SU-DHL-6 (cell line): ENCODE results near the gene COL18A1.

Source experiments
- H2AFZ ChIP-seq: fragments of 200-600 bp; sonication (generic); 2 replicates; pipeline ENCODE4 v1.6.1; 2014; ENCODE audit warnings: low read depth, mild to moderate bottlenecking, moderate library complexity, mixed read lengths, antibody characterized with exemption, low read length; ENCODE audit not compliant: severe bottlenecking
- H3F3A ChIP-seq: fragments of 200-600 bp; shearing (Covaris generic); 2 replicates; pipeline ENCODE4 v1.6.0; 2016; ENCODE audit warnings: antibody characterized with exemption, mild to moderate bottlenecking; ENCODE audit not compliant: insufficient read depth
- H3K27ac ChIP-seq: fragments of 200-600 bp; sonication (generic); 2 replicates; pipeline ENCODE4 v1.5.1; 2016; ENCODE audit warnings: low read depth, mild to moderate bottlenecking, low read length, moderate library complexity, mixed read lengths
- H3K27me3 ChIP-seq: fragments of 200-600 bp; sonication (generic), shearing (Covaris generic); 2 replicates; pipeline ENCODE4 v1.6.0; 2014; ENCODE audit warnings: mild to moderate bottlenecking, low read length
- H3K36me3 ChIP-seq: fragments of 200-600 bp; sonication (generic); 2 replicates; pipeline ENCODE4 v1.6.1; 2014; ENCODE audit warnings: mild to moderate bottlenecking, low read length, mixed read lengths
- H3K4me2 ChIP-seq: fragments of 300-600, 200-600 bp; shearing (Covaris generic), sonication (generic); 2 replicates; pipeline ENCODE4 v1.6.0; 2014; ENCODE audit warnings: low read length, low read depth, mild to moderate bottlenecking; ENCODE audit not compliant: poor library complexity, severe bottlenecking
- H3K4me3 ChIP-seq: fragments of 200-600 bp; sonication (generic); 2 replicates; pipeline ENCODE4 v1.5.1; 2014; ENCODE audit warnings: antibody characterized with exemption, low read length, mild to moderate bottlenecking, mixed read lengths; ENCODE audit not compliant: insufficient read depth, poor library complexity, severe bottlenecking
- H3K79me2 ChIP-seq: fragments of 200-600 bp; sonication (generic); 2 replicates; pipeline ENCODE4 v1.6.1; 2014; ENCODE audit warnings: mild to moderate bottlenecking, low read length, moderate library complexity; ENCODE audit not compliant: insufficient read depth
- H3K9ac ChIP-seq: fragments of 200-600 bp; sonication (generic); 2 replicates; pipeline ENCODE4 v1.7.0; 2014; ENCODE audit warnings: mild to moderate bottlenecking, low read length
- H3K9me2 ChIP-seq: fragments of 200-600 bp; sonication (generic); replicated peaks from 2 replicates; pipeline ENCODE4 v1.6.1; 2014; ENCODE audit warnings: low read length; ENCODE audit not compliant: insufficient read depth
- H3K9me3 ChIP-seq: fragments of 200-600 bp; sonication (generic); 2 replicates; pipeline ENCODE4 v1.6.1; 2014; ENCODE audit warnings: low read length, mixed read lengths; ENCODE audit not compliant: insufficient read depth
- H4K20me1 ChIP-seq: fragments of 200-600 bp; sonication (generic); 2 replicates; pipeline ENCODE4 v1.6.1; 2014; ENCODE audit warnings: low read depth, mild to moderate bottlenecking, antibody characterized with exemption, low read length, moderate library complexity, mixed read lengths
- EZH2phosphoT487 ChIP-seq: fragments of 200-600 bp; sonication (generic), shearing (Covaris generic); conservative IDR thresholded peaks from 2 replicates; pipeline ENCODE4 v1.6.1; 2018; ENCODE audit warnings: mild to moderate bottlenecking, antibody characterized with exemption, low read length, moderate library complexity, mixed read lengths
- TF ChIP-seq, protein P1 (sequence below): fragments of 200-600 bp; sonication (generic); IDR thresholded peaks from one replicate; pipeline ENCODE4 v1.5.1; 2017; ENCODE audit warnings: antibody characterized with exemption, mild to moderate bottlenecking, low read length, moderate library complexity; ENCODE audit not compliant: insufficient read depth, poor library complexity, severe bottlenecking

COL18A1 gene

DNA sequence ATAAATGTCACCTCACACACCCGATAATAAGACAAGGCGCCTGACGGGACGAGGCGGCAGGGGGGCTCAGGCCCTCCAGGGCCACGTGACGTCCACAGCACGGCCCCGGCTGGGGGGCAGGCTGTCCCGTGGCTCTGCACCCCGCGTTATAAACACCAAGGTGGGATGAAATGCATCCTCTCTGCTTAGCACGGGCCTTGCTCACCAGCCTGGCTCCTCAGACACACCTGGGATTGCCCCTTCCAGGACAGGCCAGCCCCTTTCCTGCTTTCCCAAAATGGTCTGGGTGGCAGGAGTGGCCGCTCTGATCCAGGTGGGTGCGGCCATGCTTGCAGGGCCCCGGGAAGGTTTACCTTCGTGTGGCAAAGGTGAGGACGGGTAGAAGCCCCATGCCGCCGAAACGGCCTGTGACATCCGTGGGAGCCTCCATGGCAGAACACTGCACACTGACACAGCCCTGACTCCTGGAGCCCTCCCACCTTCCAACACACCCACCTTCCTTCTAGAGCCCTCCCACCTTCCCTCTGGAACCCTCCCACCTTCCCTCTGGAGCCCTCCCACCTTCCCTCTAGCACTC, 101.4 kb downstream of the COL18A1 start:
- H3F3A ChIP-seq = 0 out of 2 replicates have a peak, but pooled peaks cover under 1% of the 10 kb centered on the region
- H3K9me3 ChIP-seq = no peaks in the 10 kb centered on the region
- no peaks in the 10 kb centered on the region for H3K36me3 ChIP-seq
- no peaks in the 10 kb centered on the region for H3K9me2 ChIP-seq
- no peaks in the 10 kb centered on the region for H3K27me3 ChIP-seq
- no peak overlapping the region for H2AFZ ChIP-seq
- TF ChIP-seq, protein P1, sequence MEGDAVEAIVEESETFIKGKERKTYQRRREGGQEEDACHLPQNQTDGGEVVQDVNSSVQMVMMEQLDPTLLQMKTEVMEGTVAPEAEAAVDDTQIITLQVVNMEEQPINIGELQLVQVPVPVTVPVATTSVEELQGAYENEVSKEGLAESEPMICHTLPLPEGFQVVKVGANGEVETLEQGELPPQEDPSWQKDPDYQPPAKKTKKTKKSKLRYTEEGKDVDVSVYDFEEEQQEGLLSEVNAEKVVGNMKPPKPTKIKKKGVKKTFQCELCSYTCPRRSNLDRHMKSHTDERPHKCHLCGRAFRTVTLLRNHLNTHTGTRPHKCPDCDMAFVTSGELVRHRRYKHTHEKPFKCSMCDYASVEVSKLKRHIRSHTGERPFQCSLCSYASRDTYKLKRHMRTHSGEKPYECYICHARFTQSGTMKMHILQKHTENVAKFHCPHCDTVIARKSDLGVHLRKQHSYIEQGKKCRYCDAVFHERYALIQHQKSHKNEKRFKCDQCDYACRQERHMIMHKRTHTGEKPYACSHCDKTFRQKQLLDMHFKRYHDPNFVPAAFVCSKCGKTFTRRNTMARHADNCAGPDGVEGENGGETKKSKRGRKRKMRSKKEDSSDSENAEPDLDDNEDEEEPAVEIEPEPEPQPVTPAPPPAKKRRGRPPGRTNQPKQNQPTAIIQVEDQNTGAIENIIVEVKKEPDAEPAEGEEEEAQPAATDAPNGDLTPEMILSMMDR = no peak
- TF ChIP-seq EZH2phosphoT487 = no peak
- no peak overlapping the region for H3K4me3 ChIP-seq
- no peak overlapping the region for H3K27ac ChIP-seq
- no peak overlapping the region for H3K9ac ChIP-seq
- no peak overlapping the region for H3K4me2 ChIP-seq
- H3K79me2 ChIP-seq = no peaks in the 10 kb centered on the region
- no peaks in the 10 kb centered on the region for H4K20me1 ChIP-seq

DNA sequence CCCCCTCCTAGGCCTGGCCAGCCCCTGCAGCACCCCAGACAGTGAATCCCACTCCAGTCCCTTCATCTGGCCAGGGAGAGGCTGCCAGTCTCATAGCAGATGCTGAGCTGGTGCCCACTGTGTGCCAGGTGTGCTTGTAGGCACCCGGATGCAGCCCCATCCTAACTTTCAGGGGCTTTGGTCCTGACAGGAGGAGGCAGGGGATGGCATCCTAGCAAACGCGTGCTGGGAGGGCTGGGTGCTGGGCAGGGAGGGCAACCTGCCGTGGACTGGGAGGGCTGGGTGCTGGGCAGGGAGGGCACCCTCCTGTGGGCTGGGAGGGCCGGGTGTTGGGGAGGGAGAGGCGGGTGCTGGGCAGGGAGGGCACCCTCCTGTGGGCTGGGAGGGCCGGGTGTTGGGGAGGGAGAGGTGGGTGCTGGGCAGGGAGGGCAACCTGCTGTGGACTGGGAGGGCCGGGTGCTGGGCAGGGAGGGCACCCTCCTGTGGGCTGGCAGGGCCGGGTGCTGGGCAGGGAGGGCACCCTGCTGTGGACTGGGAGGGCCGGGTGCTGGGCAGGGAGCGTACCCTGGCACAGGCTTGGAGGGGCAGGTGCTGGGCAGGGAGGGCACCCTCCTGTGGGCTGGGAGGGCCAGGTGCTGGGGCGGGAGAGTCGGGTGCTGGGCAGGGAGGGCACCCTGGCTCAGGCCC, 102.0 kb downstream of the COL18A1 start:
- no peaks in the 10 kb centered on the region for H3K36me3 ChIP-seq
- no peaks in the 10 kb centered on the region for H3K9me3 ChIP-seq
- H3K4me3 ChIP-seq = no peak overlapping the region
- H3K9me2 ChIP-seq = no peaks in the 10 kb centered on the region
- H4K20me1 ChIP-seq = no peaks in the 10 kb centered on the region
- H3K4me2 ChIP-seq = no peak overlapping the region
- H3F3A ChIP-seq = peaks cover 3% of the 10 kb centered on the region; the same call in 1 of the 2 replicates
- no peak overlapping the region for H3K9ac ChIP-seq
- H3K27ac ChIP-seq = no peak overlapping the region
- no peaks in the 10 kb centered on the region for H3K79me2 ChIP-seq
- no peak for TF ChIP-seq EZH2phosphoT487
- TF ChIP-seq, protein P1 = no peak
- H2AFZ ChIP-seq = no peak overlapping the region
- no peaks in the 10 kb centered on the region for H3K27me3 ChIP-seq

DNA sequence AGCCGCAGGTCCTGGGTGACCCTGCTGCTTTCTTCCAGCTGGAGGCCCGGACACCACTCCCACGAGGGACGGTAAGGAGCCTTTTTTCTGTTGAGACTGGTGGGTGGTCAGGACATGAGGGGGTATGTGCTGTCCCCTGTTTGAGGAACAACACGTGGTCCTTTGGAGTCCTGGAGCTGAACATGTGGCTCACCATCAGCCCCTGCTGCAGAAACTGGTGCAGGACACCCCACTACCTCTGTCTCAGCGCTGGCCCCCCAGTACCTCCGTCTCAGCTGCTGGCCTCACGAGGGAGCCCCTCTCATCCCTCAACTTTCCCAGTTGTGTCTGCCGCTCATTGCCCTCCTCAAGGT, 102.5 kb downstream of the COL18A1 start:
- Histone ChIP-seq H3K9ac (no peak overlapping the region), H3F3A (peaks cover 3% of the 10 kb centered on the region; the same call in 1 of the 2 replicates), H3K27me3 (no peaks in the 10 kb centered on the region), H3K4me2 (no peak overlapping the region), H3K9me2 (no peaks in the 10 kb centered on the region), H3K4me3 (no peak overlapping the region), H3K79me2 (no peaks in the 10 kb centered on the region), H3K9me3 (no peaks in the 10 kb centered on the region), H3K36me3 (no peaks in the 10 kb centered on the region), H4K20me1 (no peaks in the 10 kb centered on the region), H3K27ac (no peak overlapping the region), H2AFZ (no peak overlapping the region)
- no peak for TF ChIP-seq EZH2phosphoT487
- TF ChIP-seq, protein P1 = no peak
